ENCODE measurements around the gene LEMD2. TPM values are rescaled to one million over a fixed set of nuclear protein-coding genes. Genes with fewer than 3 reads are reported as not detected.

LEMD2 gene
- total and polyA plus RNA-seq, 9 of the 15 experiments (the other 6 are each of a cell fraction or from before 2014, with no cell fraction given), result 0.32 to 46.3 (median 30.8) TPM

- in situ Hi-C loops (cut with MboI), result no loop called here
- POLR2A ChIA-PET, result interaction anchor here (0.6 to 7.0 kb wide), 3 partner anchors 8 to 167 kb away, joined by 3 to 36 read pairs (median 12); partner anchors contain the start of gene LEMD2
- BruUV-seq (replicated peaks), result no TSS peak
- WGBS (ENCODE audit: insufficient coverage, low coverage, missing lambda C conversion rate), result 91% methylated on average over 14 of the region's 14 CpGs
- Histone ChIP-seq H3K4me3 (no peak overlapping the region), H3K36me3 (ENCODE audit: control insufficient read depth, insufficient read depth, low read length) (peaks cover 91% of the 10 kb centered on the region; the same call in 2 of the 3 replicates), H3K27me3 (ENCODE audit: control insufficient read depth in 2 of 2, insufficient read depth in 2 of 2, low read length in 2 of 2) (no peaks in the 10 kb centered on the region), H3K9me1 (ENCODE audit: control insufficient read depth, insufficient read depth, low read length) (no peaks in the 10 kb centered on the region), H3K9me3 (replicated peaks; ENCODE audit: control insufficient read depth, insufficient read depth, low read depth, low read length) (no peaks in the 10 kb centered on the region), H3K4me2 (ENCODE audit: insufficient read depth, low read length) (no peak overlapping the region), H4K20me1 (replicated peaks; ENCODE audit: control insufficient read depth, insufficient read depth, low read length) (no peaks in the 10 kb centered on the region), H2AFZ (ENCODE audit: low read depth, low read length) (no peak overlapping the region), H3K9ac (ENCODE audit: insufficient read depth in 1 of 2, low read depth in 2 of 2, low read length in 2 of 2) (peak overlapping the region in 1 of 2 experiments; percentile 70; a peak in 2 of 4 replicates), H3K79me2 (ENCODE audit: control insufficient read depth, insufficient read depth, low read length) (no peaks in the 10 kb centered on the region), H3K27ac (ENCODE audit: extremely low read depth, low read depth, low read length) (no peak overlapping the region), H3K4me1 (replicated peaks in 1 of 2; ENCODE audit: control insufficient read depth in 2 of 2, insufficient read depth in 2 of 2, low read length in 2 of 2) (peaks cover 0 to 5% of the 10 kb centered on the region in 2 experiments; a peak in 1 of 5 replicates)
- DNase-seq (ENCODE audit: extremely low read depth in 1 of 4, low spot score in 3 of 4) (no peak), FAIRE-seq (no peak), ATAC-seq (no peak)
- intact Hi-C loops (cut with micrococcal nuclease), result no loop called here
- CTCF ChIA-PET (ENCODE audit: low intra/inter-chr PET ratio), result no interaction called here
- no peak for TF ChIP-seq ZNF253 (CRISPR knock-in tag; conservative IDR thresholded peaks at IDR 0.05)
- peak; percentile 15; the same call in 1 of the 2 replicates for TF ChIP-seq RBFOX2 (IDR thresholded peaks at IDR 0.05; ENCODE audit: low read depth, low read length)
- TF ChIP-seq ZNF3 (CRISPR knock-in tag; IDR thresholded peaks at IDR 0.05), result no peak
- TF ChIP-seq NR2C2 (CRISPR knock-in tag; IDR thresholded peaks at IDR 0.05), result no peak
- TF ChIP-seq NR2C2 (tag; IDR thresholded peaks at IDR 0.05), result no peak
- TF ChIP-seq CXXC5 (CRISPR knock-in tag; IDR thresholded peaks at IDR 0.05), result no peak
Measured at GRCh38 chr6:33779895-33780294, 9.0 kb downstream of the LEMD2 start.

GRCh38 chr6:33779290-33779689 lies 9.6 kb downstream of the LEMD2 start:
- ATAC-seq, result peak; percentile 74
- H3K4me2 ChIP-seq (ENCODE audit: insufficient read depth, low read length), result no peak overlapping the region
- H3K4me1 ChIP-seq (replicated peaks in 1 of 2; ENCODE audit: control insufficient read depth in 2 of 2, insufficient read depth in 2 of 2, low read length in 2 of 2), result peaks cover 0 to 5% of the 10 kb centered on the region in 2 experiments; a peak in 1 of 5 replicates
- H3K27me3 ChIP-seq (ENCODE audit: control insufficient read depth in 2 of 2, insufficient read depth in 2 of 2, low read length in 2 of 2), result no peaks in the 10 kb centered on the region
- H3K9me1 ChIP-seq (ENCODE audit: control insufficient read depth, insufficient read depth, low read length), result no peaks in the 10 kb centered on the region
- no peak overlapping the region for H3K4me3 ChIP-seq
- WGBS (ENCODE audit: insufficient coverage, low coverage, missing lambda C conversion rate), result 77% methylated on average over 7 of the region's 7 CpGs
- no peak for TF ChIP-seq ZBTB7A (IDR thresholded peaks at IDR 0.05; ENCODE audit: borderline replicate concordance, control insufficient read depth, low read depth, low read length)
- peak; percentile 18; the same call in 1 of the 2 replicates for TF ChIP-seq SPI1 (IDR thresholded peaks at IDR 0.05; ENCODE audit: borderline replicate concordance, low read depth, low read length)
- 0 out of 4 replicates have a peak, but pooled peaks of 1 of the 2 experiments have one; percentile 15 for TF ChIP-seq RAD21 (CRISPR knock-in tag; conservative IDR thresholded peaks at IDR 0.05 in 1 of 2, IDR thresholded peaks at IDR 0.05 in 1 of 2)
- no peak for TF ChIP-seq NFXL1 (CRISPR knock-in tag; IDR thresholded peaks at IDR 0.05)
- peak; percentile 73; the same call in 1 of the 2 replicates for TF ChIP-seq ZBTB33 (CRISPR knock-in tag; IDR thresholded peaks at IDR 0.05)
- peak; percentile 31 to 44 (median 32); a peak in 4 of 6 replicates for TF ChIP-seq CTCF (IDR thresholded peaks at IDR 0.05 in 2 of 3, conservative IDR thresholded peaks at IDR 0.05 in 1 of 3; ENCODE audit: insufficient read depth in 2 of 3, low read depth in 1 of 3, low read length in 3 of 3)
- in situ Hi-C loops (cut with MboI), result no loop called here
- CTCF ChIA-PET (ENCODE audit: low intra/inter-chr PET ratio), result no interaction called here
- FAIRE-seq, result peak; percentile 55
- POLR2A ChIA-PET, result interaction anchor here (0.8 to 7.0 kb wide), 3 partner anchors 8 to 831 kb away, joined by 3 to 36 read pairs (median 12); partner anchors contain the start of gene LEMD2
- intact Hi-C loops (cut with micrococcal nuclease), result no loop called here
- DNase-seq (ENCODE audit: extremely low read depth in 1 of 4, low spot score in 3 of 4), result peak; percentile 27 to 53 (median 46)
- H3K9ac ChIP-seq (ENCODE audit: insufficient read depth in 1 of 2, low read depth in 2 of 2, low read length in 2 of 2), result no peak overlapping the region
- BruUV-seq (replicated peaks), result no TSS peak
- H3K9me3 ChIP-seq (replicated peaks; ENCODE audit: control insufficient read depth, insufficient read depth, low read depth, low read length), result no peaks in the 10 kb centered on the region
- no peak overlapping the region for H3K27ac ChIP-seq (ENCODE audit: extremely low read depth, low read depth, low read length)
- no peak overlapping the region for H2AFZ ChIP-seq (ENCODE audit: low read depth, low read length)
- no peaks in the 10 kb centered on the region for H4K20me1 ChIP-seq (replicated peaks; ENCODE audit: control insufficient read depth, insufficient read depth, low read length)
- H3K36me3 ChIP-seq (ENCODE audit: control insufficient read depth, insufficient read depth, low read length), result peaks cover 90% of the 10 kb centered on the region; the same call in 2 of the 3 replicates
- no peaks in the 10 kb centered on the region for H3K79me2 ChIP-seq (ENCODE audit: control insufficient read depth, insufficient read depth, low read length)

Measured in K562 (cell line).